Cardiac muscle cell (in vitro differentiated cells and primary cell): ENCODE results near the gene KDM8. TPM values are rescaled to one million over a fixed set of nuclear protein-coding genes. Genes with fewer than 3 reads are reported as not detected.

Experiments
- DNase-seq, 2 donors: peaks; one replicate each; pipeline versions ENCODE4 v3.0.0 to v3.0.0-alpha.2; 2010 to 2017; ENCODE audit warnings: low read depth in 1 of 2, low spot score in 1 of 2
- H3K27ac ChIP-seq: fragments of 200-600 bp; sonication (generic); 2 replicates; pipeline ENCODE4 v1.5.1; 2016
- H3K27me3 ChIP-seq: fragments of 200-600 bp; sonication (generic); 2 replicates; pipeline ENCODE4 v1.6.0; 2016; ENCODE audit warnings: control low read depth
- H3K36me3 ChIP-seq: fragments of 200-600 bp; sonication (generic); 2 replicates; pipeline ENCODE4 v1.5.1; 2016; ENCODE audit warnings: control low read depth
- H3K4me1 ChIP-seq: fragments of 200-600 bp; sonication (generic); 2 replicates; pipeline ENCODE4 v1.8.1; 2017; ENCODE audit warnings: low read depth, mild to moderate bottlenecking, mixed run types
- H3K4me3 ChIP-seq: fragments of 200-600 bp; sonication (generic); 2 replicates; pipeline ENCODE4 v1.5.1; 2016; ENCODE audit warnings: mild to moderate bottlenecking
- H3K9me3 ChIP-seq: fragments of 200-600 bp; sonication (generic); 2 replicates; pipeline ENCODE4 v1.5.1; 2017; ENCODE audit warnings: low read depth, mild to moderate bottlenecking, control low read depth
- polyA plus RNA-seq: library from polyadenylated mRNA; unstranded; fragments of >200 nt; fragmentation: Nextera tagmentation; extraction: Ambion mirVana; gene quantifications from 2 replicates; pipeline ENCODE4 v1.2.1, GENCODE V29; 2016
- total RNA-seq: library from RNA; depleted of rRNA; stranded (reverse); fragments of >200 nt; gene quantifications from 2 replicates; pipeline ENCODE4 v1.2.3, GENCODE V29; 2016
- TF ChIP-seq, protein P1 (sequence below): IDR thresholded peaks from 2 replicates; pipeline ENCODE4 v1.5.1; 2012; ENCODE audit warnings: low read depth, mild to moderate bottlenecking, low read length

The KDM8 gene
- total and polyA plus RNA-seq, 2 experiments from 2014 or later, result 8.5 to 10.5 TPM

DNA sequence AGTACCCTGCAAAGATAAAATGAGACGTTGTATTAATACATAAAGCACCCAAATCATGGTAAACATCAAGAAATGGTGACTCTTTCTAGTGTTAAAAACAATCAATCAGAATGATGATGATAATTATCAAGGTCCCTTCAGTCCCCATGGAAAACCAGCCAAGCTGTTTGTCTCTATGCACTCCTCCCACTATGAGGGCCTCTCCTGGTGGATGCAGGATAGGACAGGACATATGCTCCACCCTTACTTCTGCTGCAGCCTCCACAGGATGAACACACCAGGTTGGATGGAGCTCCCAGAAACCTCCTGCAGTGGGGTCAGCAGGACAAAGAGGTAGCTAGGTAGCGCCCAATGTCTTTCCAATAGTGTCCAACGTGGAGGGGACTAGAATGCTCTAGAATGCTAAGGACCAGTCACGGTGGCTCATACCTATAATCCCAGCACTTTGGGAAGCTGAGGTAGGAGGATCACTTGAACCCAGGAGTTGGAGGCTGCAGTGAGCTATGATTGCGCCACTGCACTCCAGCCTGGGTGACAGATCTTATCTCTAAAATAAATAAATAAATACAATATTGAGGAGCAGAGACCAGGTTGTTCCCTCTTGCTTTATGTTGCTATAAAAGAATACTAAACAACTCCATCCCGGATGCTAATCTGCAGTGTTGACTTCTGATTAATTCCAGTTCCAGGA, 9.9 kb upstream of the KDM8 start:
- no peaks in the 10 kb centered on the region for H3K36me3 ChIP-seq
- TF ChIP-seq, protein P1, sequence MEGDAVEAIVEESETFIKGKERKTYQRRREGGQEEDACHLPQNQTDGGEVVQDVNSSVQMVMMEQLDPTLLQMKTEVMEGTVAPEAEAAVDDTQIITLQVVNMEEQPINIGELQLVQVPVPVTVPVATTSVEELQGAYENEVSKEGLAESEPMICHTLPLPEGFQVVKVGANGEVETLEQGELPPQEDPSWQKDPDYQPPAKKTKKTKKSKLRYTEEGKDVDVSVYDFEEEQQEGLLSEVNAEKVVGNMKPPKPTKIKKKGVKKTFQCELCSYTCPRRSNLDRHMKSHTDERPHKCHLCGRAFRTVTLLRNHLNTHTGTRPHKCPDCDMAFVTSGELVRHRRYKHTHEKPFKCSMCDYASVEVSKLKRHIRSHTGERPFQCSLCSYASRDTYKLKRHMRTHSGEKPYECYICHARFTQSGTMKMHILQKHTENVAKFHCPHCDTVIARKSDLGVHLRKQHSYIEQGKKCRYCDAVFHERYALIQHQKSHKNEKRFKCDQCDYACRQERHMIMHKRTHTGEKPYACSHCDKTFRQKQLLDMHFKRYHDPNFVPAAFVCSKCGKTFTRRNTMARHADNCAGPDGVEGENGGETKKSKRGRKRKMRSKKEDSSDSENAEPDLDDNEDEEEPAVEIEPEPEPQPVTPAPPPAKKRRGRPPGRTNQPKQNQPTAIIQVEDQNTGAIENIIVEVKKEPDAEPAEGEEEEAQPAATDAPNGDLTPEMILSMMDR, result peak; percentile 4
- DNase-seq, result peak in 1 of 2 donors; percentile 4

DNA sequence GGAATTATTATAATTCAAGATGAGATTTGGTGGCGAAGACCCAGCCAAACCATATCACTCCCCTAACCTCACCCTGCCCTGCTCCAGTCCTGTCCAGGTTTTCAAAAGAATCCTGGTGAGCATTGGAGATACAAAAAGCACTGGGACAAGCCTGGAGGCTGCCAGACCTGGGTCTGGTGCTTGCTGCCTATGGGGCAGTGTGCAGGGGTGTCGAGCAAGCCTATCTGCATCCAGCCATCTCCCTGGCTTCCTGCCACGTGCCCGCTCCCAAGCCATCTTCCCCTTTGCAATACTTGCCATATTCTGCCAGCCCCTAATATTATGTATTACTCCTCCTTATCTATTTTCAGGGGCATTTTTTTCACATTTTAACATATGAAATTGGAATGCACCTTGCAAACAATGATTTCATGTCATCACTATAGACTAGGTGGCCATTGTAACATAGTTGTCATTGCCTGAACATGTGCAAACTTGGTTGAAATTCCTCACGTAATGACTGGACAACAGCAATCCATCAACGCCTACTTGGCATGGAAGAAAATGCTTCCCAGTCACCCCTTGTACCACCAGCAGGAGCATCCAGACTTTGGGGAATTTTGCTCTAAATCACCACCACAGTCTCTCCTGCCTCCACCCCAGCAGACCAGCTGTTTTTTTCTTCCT, 8.1 kb upstream of the KDM8 start:
- Histone ChIP-seq H3K9me3 (no peaks in the 10 kb centered on the region), H3K27me3 (no peaks in the 10 kb centered on the region), H3K27ac (no peak overlapping the region), H3K4me3 (no peak overlapping the region), H3K36me3 (no peaks in the 10 kb centered on the region), H3K4me1 (no peaks in the 10 kb centered on the region)
- TF ChIP-seq, protein P1, result no peak
- DNase-seq, result no peak

More for the DNA sequence above, 9.9 kb upstream of the KDM8 start:
- no peaks in the 10 kb centered on the region for H3K4me1 ChIP-seq
- no peaks in the 10 kb centered on the region for H3K27me3 ChIP-seq
- no peaks in the 10 kb centered on the region for H3K9me3 ChIP-seq
- H3K4me3 ChIP-seq, result no peak overlapping the region
- H3K27ac ChIP-seq, result no peak overlapping the region

DNA sequence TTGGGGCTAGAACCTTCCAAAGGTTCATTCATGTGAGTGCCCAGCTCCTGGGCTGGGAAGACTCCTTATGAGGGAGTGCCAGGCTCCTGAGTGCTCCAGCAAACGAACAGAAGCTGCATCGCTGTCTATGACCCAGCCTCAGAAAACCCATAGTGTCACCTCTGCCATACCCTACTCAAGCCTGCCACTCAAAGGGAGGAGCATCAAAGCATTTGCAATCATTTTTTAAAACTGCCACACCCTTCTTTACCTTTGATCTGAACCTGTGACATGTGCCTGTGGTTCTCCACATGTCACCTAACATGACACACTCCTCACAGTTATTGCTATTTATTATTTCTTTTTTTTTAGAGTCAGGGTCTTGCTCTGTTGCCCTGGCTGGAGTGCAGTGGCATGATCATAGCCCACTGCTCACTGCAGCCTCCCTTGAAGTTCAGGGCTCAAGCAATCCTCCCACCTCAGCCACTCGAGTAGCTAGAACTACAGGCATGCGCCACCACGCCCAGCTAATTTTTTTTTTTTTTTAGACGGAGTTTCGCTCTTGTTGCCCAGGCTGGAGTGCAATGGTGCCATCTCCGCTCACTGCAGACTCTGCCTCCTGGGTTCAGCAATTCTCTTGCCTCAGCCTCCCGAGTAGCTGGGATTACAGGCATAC, 7.3 kb upstream of the KDM8 start:
- Histone ChIP-seq H3K4me3 (no peak overlapping the region), H3K27me3 (no peaks in the 10 kb centered on the region), H3K36me3 (no peaks in the 10 kb centered on the region), H3K4me1 (no peaks in the 10 kb centered on the region), H3K9me3 (no peaks in the 10 kb centered on the region), H3K27ac (no peak overlapping the region)
- DNase-seq, result no peak
- TF ChIP-seq, protein P1, result no peak

DNA sequence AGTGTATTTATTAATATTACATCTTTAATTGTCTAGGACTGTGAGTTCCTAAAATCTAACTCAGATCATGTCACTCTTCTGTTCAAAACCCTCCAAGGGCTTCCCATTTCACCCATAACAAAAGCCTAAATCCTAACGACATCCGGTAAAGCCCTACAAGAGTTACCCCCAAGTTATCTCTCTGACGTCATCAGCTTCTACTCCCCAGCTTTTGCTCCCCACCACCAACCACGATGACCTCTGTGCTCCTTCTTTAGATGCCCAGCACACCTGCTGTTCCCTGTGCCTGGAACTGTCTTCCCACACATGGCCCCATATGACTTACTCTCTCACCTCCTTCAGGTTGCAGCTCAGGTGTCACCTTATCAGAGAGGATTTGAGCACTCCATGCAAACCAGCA, 6.3 kb upstream of the KDM8 start:
- H3K36me3 ChIP-seq, result no peaks in the 10 kb centered on the region
- H3K4me3 ChIP-seq, result no peak overlapping the region
- no peak overlapping the region for H3K27ac ChIP-seq
- no peak for DNase-seq
- H3K9me3 ChIP-seq, result no peaks in the 10 kb centered on the region
- H3K27me3 ChIP-seq, result no peaks in the 10 kb centered on the region
- TF ChIP-seq, protein P1, result no peak
- H3K4me1 ChIP-seq, result no peaks in the 10 kb centered on the region

DNA sequence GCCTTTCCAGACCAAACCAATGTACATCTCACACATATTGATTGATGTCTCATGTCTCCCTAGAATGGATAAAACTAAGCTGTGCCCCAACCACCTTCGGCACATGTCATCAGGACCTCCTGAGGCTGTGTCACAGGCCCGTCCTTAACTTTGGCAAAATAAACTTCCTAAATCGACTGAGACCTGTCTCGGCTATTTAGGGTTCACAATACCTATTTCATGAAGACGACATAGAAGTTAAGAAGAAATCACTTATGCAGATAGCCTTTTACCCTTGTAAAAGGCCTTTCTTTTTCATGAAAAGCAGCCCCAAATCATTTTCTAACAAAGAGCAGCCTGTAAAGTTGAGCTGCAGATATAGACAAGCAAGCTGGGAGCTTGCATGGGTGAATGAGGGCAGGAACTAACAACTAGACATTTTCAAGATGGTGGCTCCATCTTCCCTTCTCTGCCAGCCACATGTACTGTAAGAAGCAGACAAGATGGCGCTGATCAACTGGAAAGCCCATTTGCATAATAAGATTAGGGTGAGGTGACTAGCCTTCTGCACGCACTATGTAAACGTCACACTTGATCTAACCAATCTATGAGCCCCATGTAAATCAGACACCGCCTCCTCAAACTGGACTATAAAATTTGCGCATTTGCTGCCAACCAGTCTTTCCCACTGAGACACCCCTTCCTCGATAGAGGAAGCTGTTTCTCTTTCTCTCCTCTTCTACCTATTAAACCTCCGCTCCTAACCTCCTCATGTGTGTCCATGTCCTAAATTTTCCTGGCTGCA, 4.7 kb upstream of the KDM8 start:
- Histone ChIP-seq H3K9me3 (no peaks in the 10 kb centered on the region), H3K36me3 (no peaks in the 10 kb centered on the region), H3K27me3 (no peaks in the 10 kb centered on the region), H3K4me3 (no peak overlapping the region), H3K4me1 (no peaks in the 10 kb centered on the region), H3K27ac (no peak overlapping the region)
- no peak for DNase-seq
- TF ChIP-seq, protein P1, result no peak
